NCI-H146 treated with DMSO at 0.1 percent for 48 hours (cell line): ENCODE data around the gene MMP2.

Experiments
- DNase-seq: peaks from one replicate; lab custom pipeline; 2025; ENCODE audit not compliant: unreplicated experiment; lab: John Stamatoyannopoulos, UW

MMP2 gene

DNA sequence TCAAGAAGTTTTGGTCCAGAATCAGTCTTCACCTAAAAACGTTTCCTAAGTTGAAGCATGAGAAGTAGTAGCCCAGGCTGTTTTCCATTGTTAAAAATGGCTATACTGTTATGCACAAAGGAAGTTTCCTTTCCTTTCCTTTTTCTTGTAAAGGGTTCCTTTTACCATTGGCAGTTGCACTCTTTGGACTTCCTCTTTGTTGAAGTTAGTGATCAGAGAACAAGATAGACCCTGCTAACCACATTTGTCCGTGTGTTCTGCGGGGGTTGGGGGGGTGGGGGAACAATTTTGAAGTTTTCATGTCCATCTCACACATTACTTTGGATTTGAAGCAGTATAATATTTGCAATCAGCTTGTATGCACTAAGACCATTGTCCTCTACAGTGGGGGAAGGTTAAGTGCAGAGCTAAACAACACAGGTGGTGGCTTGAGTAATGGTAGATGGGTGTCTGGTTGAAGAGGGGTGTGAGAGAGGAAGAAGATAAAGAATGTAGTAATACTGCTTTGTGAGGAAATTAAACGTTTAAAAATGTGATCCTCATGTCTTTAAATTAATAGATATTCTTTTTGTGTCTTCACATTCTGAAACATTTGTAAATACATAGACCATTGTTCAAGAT is 31.3 kb downstream of the MMP2 start:
- DNase-seq = no peak

DNA sequence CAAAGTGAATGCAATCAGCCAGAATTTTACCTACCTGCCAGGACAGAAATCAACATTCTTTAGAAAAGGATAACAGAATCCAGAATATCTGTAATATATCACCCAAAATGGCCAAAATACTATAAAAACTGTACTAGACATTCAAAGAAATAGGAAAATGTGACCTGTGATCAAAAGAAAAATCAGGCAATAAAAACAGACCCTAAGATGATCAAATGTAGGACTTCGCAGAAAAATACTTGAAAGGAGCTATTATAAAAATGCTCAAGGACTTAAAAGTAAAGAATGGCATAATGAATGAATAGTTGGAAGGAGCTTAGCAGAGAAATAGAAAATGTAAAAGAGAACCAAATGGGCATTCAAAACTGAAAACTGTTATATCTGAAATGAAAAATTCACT is 33.9 kb downstream of the MMP2 start:
- no peak for DNase-seq

- DNase-seq = no peak
Observed at GRCh38 chr16:55513616-55514015, 34.6 kb downstream of the MMP2 start.

GRCh38 chr16:55515111-55515510 is 36.1 kb downstream of the MMP2 start:
- DNase-seq = no peak

DNA sequence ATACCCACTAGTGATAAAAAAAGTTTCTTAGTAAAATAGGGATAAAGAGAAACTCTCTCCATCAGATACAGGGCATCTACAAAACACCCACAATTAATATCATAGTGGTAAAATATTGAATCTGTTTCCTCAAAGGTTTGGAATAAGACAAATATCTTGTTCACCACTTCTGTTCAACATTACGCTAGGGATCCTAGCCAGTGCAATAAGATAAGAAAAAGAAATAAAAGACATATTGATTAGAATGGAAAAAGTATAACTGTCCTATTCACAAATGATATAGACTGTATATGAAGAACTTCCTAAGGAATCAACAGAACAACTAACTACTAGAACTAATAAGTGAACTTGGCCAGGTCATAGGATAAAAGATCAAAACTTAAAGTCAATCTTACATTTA is 42.8 kb downstream of the MMP2 start:
- DNase-seq = no peak

GRCh38 chr16:55526441-55526840 is 47.4 kb downstream of the MMP2 start:
- DNase-seq = no peak

- no peak for DNase-seq
Observed at GRCh38 chr16:55527885-55528284, 48.9 kb downstream of the MMP2 start.

GRCh38 chr16:55529018-55529417 is 50.0 kb downstream of the MMP2 start:
- DNase-seq = no peak

- no peak for DNase-seq
Observed at GRCh38 chr16:55530316-55530856, 51.4 kb downstream of the MMP2 start.

- DNase-seq = no peak
Observed at GRCh38 chr16:55532227-55532626, 53.2 kb downstream of the MMP2 start.

DNA sequence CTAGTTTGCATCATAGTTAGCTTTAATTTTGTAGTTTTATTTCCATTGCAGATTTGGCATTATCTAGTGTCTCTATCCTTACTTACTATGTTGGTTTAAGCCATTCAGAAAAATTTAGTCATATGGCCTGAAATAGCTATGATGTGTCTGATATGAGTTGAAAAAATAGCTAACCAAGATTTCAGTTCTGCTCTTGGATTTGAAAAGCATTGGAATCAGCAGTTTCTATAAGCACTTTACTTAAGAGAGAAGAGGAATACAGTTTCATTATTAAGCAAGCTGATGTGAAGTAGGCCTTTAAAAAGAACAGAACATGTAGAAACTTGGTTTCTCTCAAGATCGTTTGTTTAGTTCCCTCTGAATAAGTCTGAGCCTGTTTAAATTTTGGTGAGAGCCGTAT is 55.8 kb downstream of the MMP2 start:
- no peak for DNase-seq

- no peak for DNase-seq
Observed at GRCh38 chr16:55539049-55539448, 60.1 kb downstream of the MMP2 start.

DNA sequence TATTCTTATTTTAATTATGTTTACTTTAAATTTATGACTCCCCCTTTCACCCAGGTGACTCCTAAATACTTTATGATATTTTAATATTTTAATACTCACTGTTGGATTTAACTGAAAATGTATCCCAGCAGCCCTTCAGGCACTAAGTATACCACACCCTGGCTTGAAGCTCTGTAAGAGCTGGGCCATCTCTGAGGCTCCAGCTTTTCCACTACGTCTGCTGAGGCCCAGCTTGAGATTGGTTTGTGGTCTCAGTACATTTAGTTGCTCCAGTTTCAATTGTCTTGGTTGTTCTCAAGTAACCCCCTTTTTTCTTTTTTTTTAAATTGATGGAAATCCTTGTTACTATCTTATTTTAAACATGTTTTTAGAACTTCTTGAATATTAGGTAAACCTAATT is 60.5 kb downstream of the MMP2 start:
- DNase-seq = no peak

- DNase-seq = no peak
Observed at GRCh38 chr16:55540221-55540620, 61.2 kb downstream of the MMP2 start.

- DNase-seq = no peak
Observed at GRCh38 chr16:55542459-55543082, 63.6 kb downstream of the MMP2 start.

- no peak for DNase-seq
Observed at GRCh38 chr16:55543472-55543871, 64.5 kb downstream of the MMP2 start.

DNA sequence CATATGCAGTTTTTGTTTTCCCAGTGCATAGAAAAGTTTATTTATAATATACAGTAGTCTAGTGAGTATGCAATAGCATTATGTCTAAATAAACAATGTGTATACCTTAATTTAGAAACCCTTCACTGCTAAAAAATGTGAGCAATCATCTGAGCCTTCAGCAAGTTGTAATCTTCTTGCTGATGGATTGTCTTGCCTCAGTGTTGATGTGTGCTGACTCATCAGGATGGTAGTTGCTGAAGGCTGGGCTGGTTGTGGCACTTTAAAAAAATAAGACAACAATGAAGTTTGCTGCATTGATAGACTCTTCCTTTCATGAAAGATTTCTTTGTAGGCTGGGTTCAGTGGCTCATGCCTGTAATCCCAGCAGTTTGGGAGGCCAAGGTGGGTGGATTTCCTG is 73.6 kb downstream of the MMP2 start:
- DNase-seq = no peak

- DNase-seq = no peak
Observed at GRCh38 chr16:55555436-55555835, 76.4 kb downstream of the MMP2 start.
